ENCODE results near the gene UVRAG.

Gene UVRAG

DNA sequence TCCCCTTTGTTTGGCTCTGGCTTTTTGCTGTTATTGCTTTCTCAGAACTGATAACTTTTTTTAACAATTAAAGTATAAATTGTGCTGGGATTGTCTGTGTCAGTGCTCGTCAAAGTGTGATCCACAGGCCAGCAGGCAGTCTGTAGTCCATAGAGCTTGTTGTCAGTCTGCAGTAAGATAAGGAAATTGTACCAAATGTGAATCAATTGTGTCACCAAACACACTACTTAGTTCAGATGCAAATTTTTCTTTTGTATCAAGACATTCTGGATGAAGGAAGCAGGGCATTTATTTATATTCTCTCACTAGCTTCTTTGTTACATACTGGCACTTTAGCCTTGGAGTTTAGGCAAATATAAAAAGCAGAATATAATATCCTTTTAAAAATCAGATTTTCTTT lies 270.3 kb downstream of the UVRAG start:
- TF ChIP-seq, protein P1, sequence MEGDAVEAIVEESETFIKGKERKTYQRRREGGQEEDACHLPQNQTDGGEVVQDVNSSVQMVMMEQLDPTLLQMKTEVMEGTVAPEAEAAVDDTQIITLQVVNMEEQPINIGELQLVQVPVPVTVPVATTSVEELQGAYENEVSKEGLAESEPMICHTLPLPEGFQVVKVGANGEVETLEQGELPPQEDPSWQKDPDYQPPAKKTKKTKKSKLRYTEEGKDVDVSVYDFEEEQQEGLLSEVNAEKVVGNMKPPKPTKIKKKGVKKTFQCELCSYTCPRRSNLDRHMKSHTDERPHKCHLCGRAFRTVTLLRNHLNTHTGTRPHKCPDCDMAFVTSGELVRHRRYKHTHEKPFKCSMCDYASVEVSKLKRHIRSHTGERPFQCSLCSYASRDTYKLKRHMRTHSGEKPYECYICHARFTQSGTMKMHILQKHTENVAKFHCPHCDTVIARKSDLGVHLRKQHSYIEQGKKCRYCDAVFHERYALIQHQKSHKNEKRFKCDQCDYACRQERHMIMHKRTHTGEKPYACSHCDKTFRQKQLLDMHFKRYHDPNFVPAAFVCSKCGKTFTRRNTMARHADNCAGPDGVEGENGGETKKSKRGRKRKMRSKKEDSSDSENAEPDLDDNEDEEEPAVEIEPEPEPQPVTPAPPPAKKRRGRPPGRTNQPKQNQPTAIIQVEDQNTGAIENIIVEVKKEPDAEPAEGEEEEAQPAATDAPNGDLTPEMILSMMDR (IDR thresholded peaks at IDR 0.05; ENCODE audit: control insufficient read depth, extremely low read depth, insufficient read depth) = no peak
- no peak overlapping the region for H3K4me3 ChIP-seq (ENCODE audit: low read depth, low read length)
- DNase-seq (ENCODE audit: low read depth) = no peak

DNA sequence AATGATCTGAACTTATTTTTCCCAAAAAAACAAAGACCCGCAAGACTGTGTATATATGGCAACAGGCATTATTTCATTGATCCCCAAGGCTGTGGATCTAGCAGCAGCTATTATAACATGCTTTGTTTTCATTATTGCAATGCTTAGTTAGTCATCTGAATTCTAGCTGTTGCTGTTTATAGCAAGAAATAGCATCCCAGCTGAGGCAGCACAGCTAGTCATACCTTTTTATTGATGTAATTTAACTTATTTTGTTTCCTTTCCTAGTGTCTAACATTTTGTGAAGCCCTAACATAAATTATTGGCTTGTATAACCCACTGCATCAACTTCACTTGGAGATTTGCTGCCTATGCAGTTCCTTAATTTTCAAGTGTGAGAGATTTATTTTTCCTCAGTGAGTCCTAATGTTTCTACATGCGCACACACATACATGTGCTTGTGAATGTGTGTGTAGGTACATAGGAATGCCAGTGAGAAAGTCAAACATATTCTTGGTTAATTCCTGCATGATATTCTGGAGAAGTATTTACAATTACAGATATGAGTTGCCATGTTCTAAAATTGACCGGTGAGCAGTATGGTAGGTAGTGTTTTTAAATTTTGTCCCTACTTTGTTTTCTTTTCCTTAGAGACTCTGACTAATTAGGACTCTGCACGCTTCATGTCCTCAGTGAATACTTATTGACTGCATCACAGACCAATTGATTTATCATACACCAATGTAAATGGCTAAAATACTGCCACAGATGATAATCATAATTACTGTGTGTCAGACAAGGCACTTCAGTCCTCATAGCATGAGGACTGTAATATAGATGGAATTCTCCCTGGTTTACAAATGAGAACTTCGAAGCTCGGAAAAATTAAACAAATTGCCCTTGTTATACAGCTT lies 272.0 kb downstream of the UVRAG start:
- no peak for DNase-seq (ENCODE audit: low read depth)
- H3K4me3 ChIP-seq (ENCODE audit: low read depth, low read length) = no peak overlapping the region
- TF ChIP-seq, protein P1 (IDR thresholded peaks at IDR 0.05; ENCODE audit: control insufficient read depth, extremely low read depth, insufficient read depth) = no peak

DNA sequence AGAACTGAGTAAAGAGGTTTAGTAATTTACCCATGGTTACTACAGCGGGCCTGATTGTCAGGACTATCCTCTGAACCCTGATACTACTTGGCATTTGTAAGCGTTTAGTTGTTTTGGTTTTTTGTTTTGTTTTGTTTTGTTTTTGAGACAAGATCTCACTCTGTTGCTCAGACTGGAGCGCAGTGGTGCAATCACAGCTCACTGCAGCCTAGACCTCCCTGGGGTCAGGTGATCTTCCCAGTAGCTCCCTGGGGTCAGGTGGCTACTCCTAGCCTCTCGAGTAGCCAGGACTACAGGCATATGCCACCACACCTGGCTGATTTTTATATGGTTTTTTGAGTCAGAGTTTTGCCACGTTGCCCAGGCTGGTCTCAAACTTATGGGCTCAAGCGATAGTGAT lies 272.7 kb downstream of the UVRAG start:
- no peak for DNase-seq (ENCODE audit: low read depth)
- TF ChIP-seq, protein P1 (IDR thresholded peaks at IDR 0.05; ENCODE audit: control insufficient read depth, extremely low read depth, insufficient read depth) = no peak
- H3K4me3 ChIP-seq (ENCODE audit: low read depth, low read length) = no peak overlapping the region

DNA sequence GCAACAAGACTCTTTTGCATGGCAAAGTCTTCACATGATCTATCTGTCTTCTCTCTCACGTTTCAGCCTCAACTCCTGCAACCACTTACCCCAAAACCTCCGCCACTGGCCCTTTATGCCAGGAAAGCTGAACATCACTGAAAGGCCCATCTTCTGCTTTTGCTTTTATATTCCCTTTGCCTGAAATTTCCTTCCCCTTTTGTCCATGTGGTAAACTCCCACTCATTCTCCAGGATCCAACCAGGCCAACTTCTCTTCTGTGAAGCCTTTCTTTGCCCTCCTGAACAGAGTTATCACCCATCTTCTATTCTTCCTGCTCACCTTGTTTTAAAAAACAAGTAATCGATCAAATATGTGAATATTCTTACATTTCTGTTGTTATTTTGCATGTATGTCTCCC lies 273.5 kb downstream of the UVRAG start:
- TF ChIP-seq, protein P1 (IDR thresholded peaks at IDR 0.05; ENCODE audit: control insufficient read depth, extremely low read depth, insufficient read depth) = no peak
- no peak overlapping the region for H3K4me3 ChIP-seq (ENCODE audit: low read depth, low read length)
- no peak for DNase-seq (ENCODE audit: low read depth)

DNA sequence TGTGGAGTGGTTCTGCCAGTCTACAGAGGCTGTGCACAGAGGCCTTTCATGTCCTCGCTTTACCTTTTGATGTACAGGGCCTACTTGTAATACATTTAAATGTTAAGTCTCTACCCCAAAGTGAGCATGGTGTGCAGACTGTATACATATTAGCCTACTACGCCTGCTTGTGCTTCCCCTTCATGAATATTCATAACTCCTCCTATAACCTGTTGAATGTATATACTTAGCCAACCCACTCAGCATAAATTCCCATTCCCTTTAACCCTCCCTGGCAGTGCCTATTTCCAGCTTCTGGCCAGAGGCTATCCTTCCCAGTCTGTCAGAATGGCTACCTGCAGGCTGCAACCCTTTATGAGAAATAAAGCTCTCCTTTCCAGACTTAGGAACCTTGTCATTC lies 275.2 kb downstream of the UVRAG start:
- TF ChIP-seq, protein P1 (IDR thresholded peaks at IDR 0.05; ENCODE audit: control insufficient read depth, extremely low read depth, insufficient read depth) = no peak
- DNase-seq (ENCODE audit: low read depth) = no peak
- no peak overlapping the region for H3K4me3 ChIP-seq (ENCODE audit: low read depth, low read length)

DNA sequence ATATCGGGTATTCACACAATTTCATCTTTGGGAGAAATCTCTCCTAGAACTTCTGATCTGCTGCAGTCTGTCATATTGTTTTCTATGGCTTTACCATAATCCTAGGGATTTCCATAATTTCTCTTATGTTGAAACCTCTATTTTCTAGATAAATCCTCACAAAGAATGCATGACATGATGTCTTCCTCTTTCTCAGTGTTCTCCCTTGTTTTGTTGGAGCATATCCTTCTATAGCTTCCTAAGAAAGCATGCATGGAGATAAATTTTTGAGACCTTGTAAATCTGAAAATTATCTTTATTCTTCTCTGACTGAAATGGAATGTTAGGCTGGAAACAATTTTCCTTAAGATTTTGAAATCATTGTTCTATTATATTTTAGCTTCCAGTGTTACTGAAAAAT lies 275.8 kb downstream of the UVRAG start:
- TF ChIP-seq, protein P1 (IDR thresholded peaks at IDR 0.05; ENCODE audit: control insufficient read depth, extremely low read depth, insufficient read depth) = no peak
- H3K4me3 ChIP-seq (ENCODE audit: low read depth, low read length) = no peak overlapping the region
- DNase-seq (ENCODE audit: low read depth) = no peak

DNA sequence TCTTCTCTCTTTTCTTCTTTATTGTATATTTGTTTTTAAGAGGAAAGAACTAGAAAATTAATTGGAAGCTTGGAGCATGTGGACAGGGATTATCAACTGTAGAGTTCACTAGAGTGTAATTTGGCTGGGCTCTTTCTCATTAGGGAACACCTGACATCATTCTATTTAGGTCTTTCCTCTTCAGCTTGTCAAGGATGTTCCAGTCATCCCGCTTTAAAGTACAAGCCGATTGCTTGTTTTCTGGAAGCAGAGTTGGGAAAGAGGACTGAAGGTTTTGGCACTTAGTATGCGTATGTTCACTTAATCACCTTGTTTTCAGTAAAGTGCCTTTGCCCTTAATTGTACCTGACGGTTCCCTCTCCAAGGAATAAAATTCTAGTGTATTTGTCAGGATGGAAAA lies 279.7 kb downstream of the UVRAG start:
- no peak for DNase-seq (ENCODE audit: low read depth)
- H3K4me3 ChIP-seq (ENCODE audit: low read depth, low read length) = no peak overlapping the region
- TF ChIP-seq, protein P1 (IDR thresholded peaks at IDR 0.05; ENCODE audit: control insufficient read depth, extremely low read depth, insufficient read depth) = no peak

Data from LNCaP clone FGC (cell line).